Stimulated activated CD8-positive, alpha-beta memory T cell treated with anti-CD3 and anti-CD28 coated beads, Interleukin-15, amount 100 ng/mL, for 4 hours (primary cell): ENCODE results near the gene DNAH9.

Experiments
- DNase-seq, 2 donors: peaks; one replicate each; pipeline ENCODE4 v3.0.0-alpha.2; 2020; ENCODE audit warnings: low read depth in 2 of 2

The DNAH9 gene

GRCh38 chr17:11848330-11848729 lies 250.1 kb downstream of the DNAH9 start:
- no peak for DNase-seq

GRCh38 chr17:11852231-11852630 lies 254.0 kb downstream of the DNAH9 start:
- DNase-seq = no peak

GRCh38 chr17:11852912-11853311 lies 254.6 kb downstream of the DNAH9 start:
- DNase-seq = no peak

- DNase-seq = no peak
These were observed 255.3 kb downstream of the DNAH9 start for GRCh38 chr17:11853321-11854151.

- no peak for DNase-seq
These were observed 257.0 kb downstream of the DNAH9 start for GRCh38 chr17:11855306-11855705.

GRCh38 chr17:11857006-11857405 lies 258.7 kb downstream of the DNAH9 start:
- no peak for DNase-seq

GRCh38 chr17:11869680-11870394 lies 271.6 kb downstream of the DNAH9 start:
- DNase-seq = no peak

- no peak for DNase-seq
These were observed 273.5 kb downstream of the DNAH9 start for GRCh38 chr17:11871773-11872172.

GRCh38 chr17:11874756-11875155 lies 276.5 kb downstream of the DNAH9 start:
- DNase-seq = no peak

- no peak for DNase-seq
These were observed 282.4 kb downstream of the DNAH9 start for GRCh38 chr17:11880714-11881113.

- DNase-seq = no peak
These were observed 284.4 kb downstream of the DNAH9 start for GRCh38 chr17:11882716-11883115.

GRCh38 chr17:11885051-11885450 lies 286.8 kb downstream of the DNAH9 start:
- no peak for DNase-seq

GRCh38 chr17:11889266-11889665 lies 291.0 kb downstream of the DNAH9 start:
- DNase-seq = no peak

- no peak for DNase-seq
These were observed 295.6 kb downstream of the DNAH9 start for GRCh38 chr17:11893862-11894261.

GRCh38 chr17:11896199-11896598 lies 297.9 kb downstream of the DNAH9 start:
- no peak for DNase-seq

GRCh38 chr17:11898526-11899235 lies 300.4 kb downstream of the DNAH9 start:
- DNase-seq = no peak

- DNase-seq = no peak
These were observed 301.3 kb downstream of the DNAH9 start for GRCh38 chr17:11899537-11899942.

GRCh38 chr17:11900041-11900476 lies 301.8 kb downstream of the DNAH9 start:
- DNase-seq = no peak

GRCh38 chr17:11900655-11901054 lies 302.4 kb downstream of the DNAH9 start:
- no peak for DNase-seq

- no peak for DNase-seq
These were observed 303.7 kb downstream of the DNAH9 start for GRCh38 chr17:11901931-11902330.

- DNase-seq = no peak
These were observed 310.5 kb downstream of the DNAH9 start for GRCh38 chr17:11908711-11909146.

- DNase-seq = no peak
These were observed 311.1 kb downstream of the DNAH9 start for GRCh38 chr17:11909348-11909747.
